ENCODE data around the gene CASZ1. TPM values are rescaled to one million over a fixed set of nuclear protein-coding genes. Genes with fewer than 3 reads are reported as not detected.

Gene CASZ1
- total RNA-seq, 1 donor, result under 0.01 TPM

DNA sequence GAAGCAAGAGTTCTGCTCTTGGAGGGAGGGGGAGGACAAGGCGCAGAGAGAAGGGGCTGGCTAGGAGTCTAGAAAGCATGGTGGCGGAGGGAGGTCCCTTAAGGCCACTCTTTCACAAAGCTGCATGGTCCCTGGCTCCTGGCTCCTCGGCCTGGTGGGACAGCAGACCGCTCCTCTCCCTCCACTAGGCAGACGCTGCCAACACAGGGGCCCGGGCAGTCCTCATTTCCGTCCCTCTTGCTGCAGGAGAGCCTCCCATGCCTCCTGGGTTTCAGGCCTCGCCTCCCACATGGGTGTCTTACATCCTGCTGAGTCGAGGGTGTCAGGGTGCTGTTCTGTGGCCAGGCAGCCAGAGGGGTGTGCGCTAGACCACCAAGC is 108.0 kb downstream of the CASZ1 start:
- TF ChIP-seq, protein P1, sequence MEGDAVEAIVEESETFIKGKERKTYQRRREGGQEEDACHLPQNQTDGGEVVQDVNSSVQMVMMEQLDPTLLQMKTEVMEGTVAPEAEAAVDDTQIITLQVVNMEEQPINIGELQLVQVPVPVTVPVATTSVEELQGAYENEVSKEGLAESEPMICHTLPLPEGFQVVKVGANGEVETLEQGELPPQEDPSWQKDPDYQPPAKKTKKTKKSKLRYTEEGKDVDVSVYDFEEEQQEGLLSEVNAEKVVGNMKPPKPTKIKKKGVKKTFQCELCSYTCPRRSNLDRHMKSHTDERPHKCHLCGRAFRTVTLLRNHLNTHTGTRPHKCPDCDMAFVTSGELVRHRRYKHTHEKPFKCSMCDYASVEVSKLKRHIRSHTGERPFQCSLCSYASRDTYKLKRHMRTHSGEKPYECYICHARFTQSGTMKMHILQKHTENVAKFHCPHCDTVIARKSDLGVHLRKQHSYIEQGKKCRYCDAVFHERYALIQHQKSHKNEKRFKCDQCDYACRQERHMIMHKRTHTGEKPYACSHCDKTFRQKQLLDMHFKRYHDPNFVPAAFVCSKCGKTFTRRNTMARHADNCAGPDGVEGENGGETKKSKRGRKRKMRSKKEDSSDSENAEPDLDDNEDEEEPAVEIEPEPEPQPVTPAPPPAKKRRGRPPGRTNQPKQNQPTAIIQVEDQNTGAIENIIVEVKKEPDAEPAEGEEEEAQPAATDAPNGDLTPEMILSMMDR (IDR thresholded peaks at IDR 0.05; ENCODE audit: insufficient read depth, low read depth, low read length), result no peak

DNA sequence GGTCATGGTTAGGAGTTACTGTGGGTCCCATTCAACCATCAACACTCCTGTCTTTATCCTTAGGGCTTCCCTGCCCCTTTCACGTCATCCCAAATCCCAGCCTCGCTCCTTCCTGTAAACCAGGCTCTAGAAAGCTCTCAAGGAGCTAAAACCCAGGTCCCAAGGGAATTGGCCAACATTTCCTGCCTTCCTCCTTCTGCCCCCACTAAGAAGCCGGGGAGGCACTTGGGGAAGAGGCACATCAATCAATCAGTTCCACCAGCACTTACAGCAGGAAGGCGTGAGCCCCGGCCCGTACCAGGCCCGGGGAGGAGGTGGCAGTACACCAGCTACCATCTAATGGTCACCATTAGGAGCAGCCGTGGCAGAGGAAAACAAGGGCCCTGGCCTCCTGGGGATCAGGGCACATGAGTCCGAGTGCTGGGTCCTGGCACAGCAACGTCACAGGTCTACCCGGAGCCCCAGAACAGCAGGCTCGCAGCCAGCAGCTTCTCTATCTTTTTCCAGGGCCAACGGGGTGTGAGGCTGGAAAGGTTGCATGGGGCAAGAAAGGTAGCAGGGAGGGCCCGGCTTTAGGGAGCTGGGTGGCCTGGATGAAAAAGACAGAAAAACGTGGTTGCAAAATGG is 108.6 kb downstream of the CASZ1 start:
- peak; percentile 53 for DNase-seq (ENCODE audit: low read depth)
- H3K4me3 ChIP-seq (ENCODE audit: low read depth, low read length), result no peak overlapping the region
- TF ChIP-seq, protein P1 (IDR thresholded peaks at IDR 0.05; ENCODE audit: insufficient read depth, low read depth, low read length), result no peak

More for the DNA sequence above, 108.0 kb downstream of the CASZ1 start:
- DNase-seq (ENCODE audit: low read depth), result no peak
- no peak overlapping the region for H3K4me3 ChIP-seq (ENCODE audit: low read depth, low read length)

DNA sequence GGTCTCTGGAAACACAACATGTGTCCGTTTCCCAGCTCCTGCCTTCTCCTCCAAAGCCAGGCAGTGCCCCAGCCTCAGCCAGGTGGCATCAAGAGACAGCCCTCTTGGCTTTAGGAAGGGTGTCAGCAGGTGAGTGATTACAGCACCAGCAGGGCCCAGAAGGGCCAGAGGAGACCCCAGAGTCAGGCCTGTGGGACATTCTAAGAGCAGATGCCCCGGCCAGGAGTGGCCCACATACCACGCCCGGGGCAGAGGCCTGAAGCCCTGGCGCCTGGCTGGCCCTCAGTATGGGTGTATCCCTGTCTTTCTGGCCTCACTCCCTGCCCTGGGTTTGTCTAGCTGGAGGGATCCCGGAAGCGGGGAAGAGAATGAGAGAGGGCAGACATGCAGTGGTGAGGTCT is 109.2 kb downstream of the CASZ1 start:
- H3K4me3 ChIP-seq (ENCODE audit: low read depth, low read length), result no peak overlapping the region
- no peak for DNase-seq (ENCODE audit: low read depth)
- TF ChIP-seq, protein P1 (IDR thresholded peaks at IDR 0.05; ENCODE audit: insufficient read depth, low read depth, low read length), result no peak

DNA sequence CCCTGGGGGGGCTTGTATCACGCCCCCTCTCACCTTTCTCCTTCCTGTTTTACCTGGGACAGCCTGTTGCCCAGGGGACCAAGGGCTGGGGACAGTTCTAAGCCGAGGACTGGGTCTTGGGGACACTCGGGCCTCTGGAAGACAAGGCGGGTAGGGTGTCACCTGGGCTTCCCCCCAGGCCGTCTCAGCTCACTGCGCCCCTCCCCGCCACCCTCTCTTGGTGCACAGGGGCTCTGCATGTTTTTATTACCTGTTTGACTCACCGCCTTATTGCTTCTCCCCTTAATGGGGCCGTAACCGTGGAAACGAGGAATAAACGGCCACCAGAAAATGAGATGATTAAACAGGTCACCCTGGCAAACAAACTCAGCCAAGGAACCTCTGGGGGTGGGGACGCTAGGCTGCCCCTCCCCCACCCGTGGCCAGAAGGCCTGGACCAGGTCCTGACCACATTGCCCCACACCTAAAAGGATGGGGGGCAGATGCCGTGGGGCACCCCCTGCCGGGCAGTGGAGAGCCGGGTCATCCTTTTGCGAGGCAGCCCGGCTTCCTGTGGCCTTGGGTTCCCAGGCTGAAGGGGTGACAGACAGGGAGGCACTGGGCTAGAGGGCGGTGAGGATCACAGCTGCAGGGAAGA is 109.9 kb downstream of the CASZ1 start:
- TF ChIP-seq, protein P1 (IDR thresholded peaks at IDR 0.05; ENCODE audit: insufficient read depth, low read depth, low read length), result no peak
- no peak for DNase-seq (ENCODE audit: low read depth)
- H3K4me3 ChIP-seq (ENCODE audit: low read depth, low read length), result no peak overlapping the region

DNA sequence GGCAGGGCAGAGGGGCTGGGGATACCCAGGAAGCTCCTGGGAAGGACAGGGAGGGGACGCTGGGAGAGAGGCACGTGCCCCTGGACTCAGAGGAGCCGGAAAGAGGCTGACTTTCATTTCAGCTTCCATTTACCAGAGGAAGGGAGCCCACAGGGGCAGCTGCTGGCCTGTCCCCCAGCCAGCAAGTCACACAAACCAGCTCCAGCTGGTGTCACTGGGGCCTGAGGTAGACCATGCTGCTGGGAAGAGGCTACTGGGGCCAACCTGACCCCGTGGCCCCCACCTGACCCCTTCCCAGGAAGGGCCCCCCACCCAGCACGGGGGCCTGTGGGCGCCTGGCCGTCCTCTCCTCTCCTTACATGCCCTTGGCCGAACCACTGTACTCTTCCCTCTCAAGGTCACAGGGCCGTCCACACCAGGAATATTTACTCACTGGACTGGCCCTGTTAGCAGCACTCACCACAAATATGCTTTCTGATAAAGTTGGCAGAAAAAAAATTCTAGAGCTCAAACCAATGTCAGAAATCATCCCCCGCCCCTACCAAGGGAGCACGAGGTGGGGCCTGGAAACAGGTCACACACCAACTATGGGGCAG is 110.5 kb downstream of the CASZ1 start:
- DNase-seq (ENCODE audit: low read depth), result peak; percentile 60
- TF ChIP-seq, protein P1 (IDR thresholded peaks at IDR 0.05; ENCODE audit: insufficient read depth, low read depth, low read length), result no peak
- no peak overlapping the region for H3K4me3 ChIP-seq (ENCODE audit: low read depth, low read length)

DNA sequence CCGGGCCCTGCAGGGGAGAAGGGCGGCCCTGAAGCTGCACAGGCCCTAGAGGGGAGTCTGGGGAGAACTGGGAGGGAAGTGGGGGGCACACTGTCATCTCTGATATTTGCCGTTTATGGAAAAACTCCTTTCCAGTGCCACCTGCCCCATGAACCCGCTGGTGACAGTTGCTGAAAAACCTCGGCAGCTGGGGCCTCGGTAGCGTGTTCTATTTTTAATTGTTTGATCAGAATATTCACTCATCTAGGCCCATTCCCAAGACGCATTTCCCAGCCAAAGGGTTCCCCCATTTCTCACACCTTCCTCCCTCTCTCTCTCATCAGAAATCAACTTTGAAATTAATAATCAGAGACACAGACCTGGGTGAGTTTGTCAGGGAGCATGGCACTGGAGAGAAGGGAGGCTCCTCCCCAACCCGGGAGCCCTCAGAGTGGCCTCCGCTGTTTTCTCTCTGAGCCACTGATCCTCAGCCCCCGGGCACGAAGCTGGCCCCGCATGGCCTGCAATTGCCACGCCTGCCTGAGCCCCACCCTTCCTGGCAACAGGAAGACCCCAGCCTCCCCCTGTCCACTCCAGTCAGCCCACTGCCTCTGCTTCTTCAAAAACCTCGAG is 111.1 kb downstream of the CASZ1 start:
- DNase-seq (ENCODE audit: low read depth), result no peak

More for the DNA sequence above, 111.1 kb downstream of the CASZ1 start:
- no peak overlapping the region for H3K4me3 ChIP-seq (ENCODE audit: low read depth, low read length)
- TF ChIP-seq, protein P1 (IDR thresholded peaks at IDR 0.05; ENCODE audit: insufficient read depth, low read depth, low read length), result no peak

All from fibroblast of villous mesenchyme (primary cell).